Cortex of kidney (tissue), 1 donor: ENCODE data around the gene COG1.

Experiments used
- DNase-seq: peaks from one replicate; lab custom pipeline; 2025; lab: John Stamatoyannopoulos, UW

The COG1 gene

DNA sequence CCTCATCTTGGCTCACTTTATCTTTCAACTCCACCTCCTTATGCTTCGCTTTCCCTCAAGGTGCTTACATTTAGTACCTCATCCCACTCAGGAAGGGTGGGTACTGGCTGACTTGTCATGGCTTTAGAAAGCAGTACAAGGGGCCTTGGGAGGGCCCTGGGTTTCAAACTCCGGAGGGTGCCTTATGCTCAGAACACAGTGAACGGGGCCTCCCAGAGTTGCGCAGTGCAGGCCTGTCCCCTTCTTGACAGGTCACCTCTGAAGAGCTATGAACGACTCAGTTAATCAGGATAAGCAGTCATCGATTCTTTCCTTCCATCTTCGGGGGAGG lies 6.0 kb downstream of the COG1 start:
- no peak for DNase-seq

DNA sequence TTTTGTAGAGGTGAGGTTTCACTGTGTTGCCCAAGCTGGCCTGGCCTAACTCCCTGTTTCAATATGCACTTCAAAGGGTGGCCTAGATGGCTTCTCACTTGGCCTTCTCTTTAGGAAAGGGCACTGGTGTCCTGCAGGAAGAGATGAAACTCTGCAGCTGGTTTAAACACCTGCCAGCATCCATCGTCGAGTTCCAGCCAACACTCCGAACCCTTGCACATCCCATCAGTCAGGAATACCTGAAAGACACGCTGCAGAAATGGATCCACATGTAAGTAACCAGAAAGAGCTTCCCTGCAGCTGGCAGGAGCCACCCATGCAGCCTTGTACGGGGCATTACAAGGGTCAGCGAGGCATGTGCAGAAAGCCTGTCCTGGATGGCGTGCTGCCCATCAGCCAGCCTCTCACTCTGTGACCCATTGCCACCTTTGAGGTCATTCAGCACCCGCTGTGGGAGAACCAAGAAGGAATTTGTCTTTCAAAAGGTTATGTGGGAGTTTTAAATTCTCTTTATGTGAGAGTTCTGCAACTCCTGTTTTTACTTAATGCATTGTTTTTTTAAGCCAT lies 7.0 kb downstream of the COG1 start:
- DNase-seq: no peak

DNA sequence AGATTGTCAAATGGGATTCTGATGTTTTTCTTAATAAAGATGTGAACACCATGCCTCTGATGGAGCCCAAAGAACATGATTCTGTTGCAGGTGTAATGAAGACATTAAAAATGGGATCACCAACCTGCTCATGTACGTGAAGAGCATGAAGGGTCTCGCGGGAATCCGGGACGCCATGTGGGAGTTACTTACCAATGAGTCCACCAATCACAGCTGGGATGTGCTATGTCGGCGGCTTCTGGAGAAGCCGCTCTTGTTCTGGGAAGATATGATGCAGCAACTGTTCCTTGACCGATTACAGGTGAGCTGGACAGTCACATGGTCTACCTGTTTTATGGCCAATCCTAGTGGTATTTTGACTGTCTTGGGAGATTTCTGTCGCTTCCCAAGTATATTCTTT lies 7.6 kb downstream of the COG1 start:
- no peak for DNase-seq

DNA sequence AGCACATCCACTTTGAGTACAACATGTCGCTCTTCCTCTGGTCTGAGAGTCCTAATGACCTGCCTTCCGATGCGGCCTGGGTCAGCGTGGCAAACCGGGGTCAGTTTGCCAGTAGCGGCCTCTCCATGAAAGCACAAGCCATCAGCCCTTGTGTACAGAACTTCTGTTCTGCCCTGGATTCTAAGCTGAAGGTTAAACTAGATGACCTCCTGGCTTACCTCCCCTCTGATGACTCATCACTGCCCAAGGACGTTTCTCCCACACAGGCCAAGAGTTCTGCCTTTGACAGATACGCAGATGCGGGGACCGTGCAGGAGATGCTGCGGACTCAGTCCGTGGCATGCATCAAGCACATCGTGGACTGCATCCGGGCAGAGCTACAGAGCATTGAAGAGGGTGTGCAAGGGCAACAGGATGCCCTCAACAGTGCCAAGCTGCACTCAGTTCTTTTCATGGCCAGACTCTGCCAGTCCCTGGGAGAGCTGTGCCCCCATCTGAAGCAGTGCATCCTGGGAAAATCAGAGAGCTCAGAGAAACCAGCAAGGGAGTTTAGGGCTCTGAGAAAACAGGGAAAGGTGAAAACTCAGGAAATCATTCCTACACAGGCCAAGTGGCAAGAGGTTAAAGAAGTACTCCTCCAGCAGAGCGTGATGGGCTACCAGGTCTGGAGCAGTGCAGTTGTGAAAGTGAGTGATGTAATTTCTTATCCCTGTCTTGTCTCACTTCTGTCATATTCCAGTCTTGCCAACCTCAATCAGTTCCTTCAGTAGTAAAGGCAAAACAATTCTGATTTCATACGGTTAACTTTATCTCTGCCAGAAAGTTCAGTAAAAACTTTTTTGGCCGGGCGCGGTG lies 8.6 kb downstream of the COG1 start:
- no peak for DNase-seq

DNA sequence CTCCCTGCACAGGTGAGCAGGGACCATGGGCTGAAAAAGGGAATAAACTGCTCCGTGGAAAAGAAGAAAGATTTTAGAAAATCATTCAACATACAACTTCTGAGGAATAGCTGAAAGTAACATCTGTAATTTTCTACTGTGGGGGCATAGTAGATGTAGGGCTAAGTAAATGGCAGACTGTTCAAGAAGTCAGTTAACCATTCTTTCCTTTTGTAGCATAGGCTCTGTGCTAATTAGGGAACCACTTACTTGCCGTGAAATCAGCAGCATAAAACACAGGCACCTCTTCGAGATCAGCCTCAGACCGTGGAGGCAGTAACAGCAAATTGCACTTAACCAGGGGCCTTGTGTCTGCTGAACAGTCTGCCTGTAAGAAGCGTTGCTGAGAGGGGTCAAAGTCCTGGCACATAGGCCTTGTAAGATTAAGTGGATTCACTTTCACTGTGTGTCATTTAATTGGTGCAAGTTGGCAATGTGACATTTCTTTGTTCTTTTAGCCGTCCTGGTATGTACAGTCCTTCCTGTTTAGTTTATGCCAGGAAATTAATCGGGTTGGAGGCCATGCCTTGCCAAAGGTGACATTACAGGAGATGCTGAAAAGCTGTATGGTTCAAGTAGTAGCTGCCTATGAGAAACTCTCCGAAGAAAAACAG lies 10.4 kb downstream of the COG1 start:
- DNase-seq: no peak

DNA sequence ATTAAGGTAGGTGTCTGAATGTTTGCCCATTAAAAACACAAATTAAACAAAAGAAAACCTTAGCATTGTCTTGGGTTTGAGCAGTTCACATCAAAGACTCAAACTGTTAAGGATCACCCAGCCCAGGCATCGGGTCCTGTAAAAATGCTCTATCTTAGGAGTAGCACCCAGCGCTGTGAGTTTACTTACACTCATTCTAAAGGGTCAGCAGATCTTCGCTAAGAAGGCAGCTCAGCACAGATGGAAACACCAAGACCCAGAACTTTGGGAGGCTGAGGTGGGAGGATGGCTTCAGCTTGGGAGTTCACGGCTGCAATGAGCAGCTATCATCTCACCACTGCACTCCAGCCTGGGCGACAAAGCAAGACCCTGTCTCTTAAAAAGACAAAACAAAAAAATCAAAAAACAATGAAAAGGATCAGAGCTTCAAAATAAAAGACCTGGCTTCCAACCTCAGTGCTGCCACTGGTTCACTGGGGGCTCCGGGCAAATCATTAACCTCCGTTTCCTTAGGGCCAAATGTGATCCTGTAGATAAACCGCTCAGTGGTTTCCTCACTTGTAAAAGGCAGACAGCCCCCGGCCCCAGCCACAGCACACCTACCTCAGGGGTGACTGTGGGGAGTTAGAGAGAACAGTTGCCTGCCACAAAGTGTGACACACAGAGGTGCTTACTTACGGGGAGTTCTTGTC lies 11.1 kb downstream of the COG1 start:
- no peak for DNase-seq

DNA sequence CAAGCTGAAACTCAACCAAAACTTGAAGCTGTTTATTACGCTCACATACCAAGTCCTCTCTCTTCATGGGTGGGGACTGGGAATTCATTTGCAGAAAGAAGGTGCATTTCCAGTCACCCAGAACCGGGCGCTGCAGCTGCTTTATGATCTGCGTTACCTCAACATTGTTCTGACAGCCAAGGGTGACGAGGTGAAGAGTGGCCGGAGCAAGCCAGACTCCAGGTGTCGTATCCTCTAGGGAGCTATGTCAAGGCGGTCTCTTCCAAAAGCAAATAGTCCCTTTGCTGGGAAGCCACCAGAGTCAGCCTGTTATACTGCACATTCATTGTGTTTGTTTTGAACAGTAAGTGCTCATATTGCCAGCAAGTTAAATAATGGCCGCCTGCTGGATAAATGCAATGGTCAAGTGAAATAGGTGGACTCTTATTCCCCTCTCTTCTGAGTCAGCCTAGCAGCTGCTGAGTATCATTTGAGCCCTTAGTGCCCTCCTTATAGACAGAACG lies 12.7 kb downstream of the COG1 start:
- DNase-seq: no peak

DNA sequence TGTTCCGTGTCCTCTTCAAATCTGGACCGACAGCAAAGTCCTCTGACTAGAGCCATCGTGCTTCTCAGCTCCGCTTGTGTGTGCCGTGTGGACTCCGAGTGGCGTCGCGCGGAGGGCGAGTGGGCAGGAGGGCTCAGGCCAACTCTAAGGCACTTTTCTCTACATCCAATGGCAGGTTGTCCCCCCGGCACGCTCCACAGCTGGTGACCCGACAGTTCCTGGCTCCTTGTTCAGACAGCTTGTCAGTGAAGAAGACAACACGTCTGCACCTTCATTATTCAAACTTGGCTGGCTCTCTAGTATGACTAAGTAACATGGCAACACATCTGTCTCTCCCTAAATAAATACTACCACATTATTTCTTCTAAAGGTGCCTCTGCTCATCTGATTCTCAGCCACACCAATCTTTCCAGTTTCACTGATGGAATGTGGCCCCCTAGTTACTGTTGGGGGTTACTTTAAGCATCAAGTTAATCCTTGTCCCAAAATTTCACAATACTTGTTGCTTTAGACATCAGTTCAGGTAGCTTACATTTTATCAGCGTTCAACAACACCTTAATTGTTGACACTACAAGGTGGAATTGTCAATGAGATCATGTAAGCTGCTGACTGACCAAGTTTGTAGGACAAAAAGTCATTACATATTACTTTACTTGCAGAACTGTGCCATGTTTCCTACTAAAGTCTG lies 15.4 kb downstream of the COG1 start:
- DNase-seq: no peak

DNA sequence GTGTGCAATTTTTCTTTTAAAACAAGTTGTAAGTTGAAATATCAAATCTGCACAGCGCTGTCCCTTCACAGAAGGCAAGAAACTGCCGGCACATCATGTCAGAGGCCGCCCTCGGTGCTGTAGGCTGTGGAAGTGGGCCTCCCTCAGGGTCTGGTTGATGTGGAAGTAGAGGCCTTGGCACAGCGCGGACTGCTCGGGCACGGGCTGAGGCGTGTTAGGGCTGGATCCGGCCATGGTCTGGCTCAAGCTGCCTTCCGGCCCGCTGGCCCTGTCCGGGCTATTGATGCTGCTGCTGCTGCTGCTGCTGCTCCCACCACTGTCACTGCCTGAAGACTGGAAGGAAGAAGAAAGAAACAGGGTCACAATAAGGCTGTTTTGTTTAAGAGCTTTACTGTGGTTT lies 16.6 kb downstream of the COG1 start:
- DNase-seq: no peak

DNA sequence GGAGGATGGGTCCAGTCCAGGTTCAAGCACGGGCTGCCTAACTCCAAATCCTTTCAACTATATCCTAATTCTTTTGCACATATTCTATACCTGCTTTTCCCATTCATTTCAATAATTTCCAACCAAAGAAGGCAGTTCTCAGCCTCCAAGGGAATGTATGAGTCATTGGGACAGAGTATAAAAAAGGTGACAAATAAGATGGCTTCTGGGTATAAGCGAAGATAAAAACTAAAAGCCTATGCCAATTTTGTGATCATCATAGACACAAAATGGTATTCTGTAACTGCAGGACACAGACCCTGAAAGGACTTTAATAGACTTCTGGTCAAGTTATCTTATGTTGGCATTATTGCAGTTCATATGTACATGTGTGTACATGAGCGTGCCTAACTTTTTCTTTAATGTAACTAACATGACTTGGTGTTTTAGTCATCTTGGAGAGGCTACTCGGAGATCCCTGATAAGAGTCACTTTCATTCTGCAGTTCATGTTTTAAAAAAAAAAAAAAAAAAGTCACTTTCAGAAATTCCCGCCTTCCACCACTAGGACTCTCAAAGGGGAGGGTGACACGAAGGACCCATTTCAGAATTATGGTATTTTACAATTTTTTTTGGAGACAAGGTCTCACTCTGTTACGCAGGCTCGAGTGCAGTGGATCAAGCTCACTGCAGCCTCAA lies 17.3 kb downstream of the COG1 start:
- DNase-seq: no peak

DNA sequence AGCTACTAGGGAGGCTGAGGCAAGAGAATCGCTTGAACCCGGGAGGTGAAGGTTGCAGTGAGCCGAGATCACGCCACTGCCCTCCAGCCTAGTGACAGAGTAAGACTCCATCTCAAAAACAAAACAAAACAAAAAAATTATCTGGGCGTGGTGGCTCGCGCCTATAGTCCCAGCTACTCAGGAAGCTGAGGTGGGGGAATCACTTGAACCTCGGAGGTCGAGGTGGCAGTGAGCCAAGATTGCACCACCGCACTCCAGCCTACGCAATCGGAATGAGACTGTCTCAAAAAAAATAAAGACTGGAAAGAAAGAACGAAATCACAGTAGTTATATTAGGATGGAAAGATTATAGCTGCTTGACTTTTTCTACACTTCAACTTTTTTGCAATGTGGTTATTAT lies 18.9 kb downstream of the COG1 start:
- DNase-seq: no peak

DNA sequence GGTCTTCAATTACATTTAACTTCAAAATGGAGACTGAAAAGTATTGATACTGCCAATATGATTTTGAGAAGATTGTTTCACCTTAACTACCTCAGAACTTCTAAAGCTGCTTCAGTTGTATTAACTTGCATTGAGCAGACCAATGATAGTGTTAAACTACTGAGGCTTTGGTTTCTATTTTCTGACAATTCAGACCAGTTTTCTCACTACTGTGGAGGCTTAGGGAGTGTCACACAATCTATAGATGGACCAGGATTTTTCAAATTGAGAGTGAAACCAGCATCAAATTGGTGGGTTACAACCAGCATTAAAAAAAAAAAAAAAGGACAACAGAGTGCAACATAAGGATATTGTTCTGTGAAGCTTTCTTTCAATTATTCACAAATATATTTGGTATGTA lies 21.2 kb downstream of the COG1 start:
- no peak for DNase-seq

DNA sequence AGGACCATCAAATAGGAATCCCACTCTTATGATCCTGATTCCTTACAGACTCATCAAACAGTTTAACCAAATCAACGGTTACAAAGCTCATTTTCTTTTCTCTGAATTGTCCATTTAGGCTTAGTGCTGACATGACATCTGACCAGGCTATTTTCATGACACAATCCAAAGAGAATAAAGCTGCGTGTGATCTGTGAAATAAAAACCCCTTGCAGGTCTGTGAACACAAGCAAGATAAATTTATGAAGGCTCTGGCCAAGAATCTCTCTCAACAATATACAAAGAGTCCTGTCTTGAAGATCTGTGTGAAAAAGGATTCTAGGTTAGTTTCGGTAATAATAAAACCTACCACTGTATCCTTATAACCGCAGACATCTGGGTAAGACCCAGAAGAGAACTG lies 22.0 kb downstream of the COG1 start:
- DNase-seq: no peak

DNA sequence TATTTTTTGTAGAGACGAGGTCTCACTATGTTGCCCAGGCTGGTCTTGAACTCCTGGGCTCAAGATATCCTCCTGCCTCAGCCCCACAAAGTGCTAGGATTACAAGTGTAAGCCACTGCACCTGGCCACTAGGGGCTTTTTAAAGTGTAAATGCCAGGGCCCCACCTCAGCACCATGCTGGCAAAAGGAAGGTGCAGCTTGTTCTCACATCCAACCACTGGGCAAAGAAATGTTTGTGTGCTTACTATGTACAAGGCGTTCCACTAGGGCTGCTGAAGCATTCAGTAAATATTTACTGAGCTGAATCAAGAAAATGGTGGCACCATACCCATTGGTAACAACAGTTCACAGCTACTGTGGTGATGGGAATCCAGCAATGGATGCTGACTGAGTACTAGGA lies 22.6 kb downstream of the COG1 start:
- no peak for DNase-seq

DNA sequence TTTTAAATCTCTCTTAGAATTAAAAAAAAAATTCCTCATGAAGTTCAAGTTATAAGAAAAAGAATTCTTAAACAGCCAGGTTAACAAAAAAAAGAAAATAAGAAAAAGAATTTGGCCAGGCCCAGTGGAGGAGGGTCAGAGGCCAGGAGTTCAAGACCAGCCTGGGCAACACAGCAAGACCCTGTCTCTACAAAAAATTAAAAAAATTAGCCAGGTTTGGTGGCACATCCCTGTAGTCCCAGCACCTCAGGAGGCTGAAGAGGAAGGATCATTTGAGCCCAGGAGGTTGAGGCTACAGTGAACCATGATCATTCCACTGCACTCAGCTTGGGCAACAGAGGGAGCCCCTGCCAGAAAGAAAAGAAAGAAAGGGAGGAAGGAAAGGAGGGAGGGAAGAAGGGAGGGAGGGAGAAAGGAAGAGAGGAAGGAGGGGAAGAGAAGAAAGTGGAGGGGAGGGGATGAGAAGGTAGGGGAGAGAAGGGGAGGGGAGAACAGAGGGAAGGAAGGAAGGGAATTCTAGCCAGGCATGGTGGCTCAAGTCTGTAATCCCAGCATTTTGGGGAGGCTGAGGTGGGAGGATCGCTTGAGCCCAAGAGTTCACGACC lies 30.9 kb downstream of the COG1 start:
- DNase-seq: no peak

DNA sequence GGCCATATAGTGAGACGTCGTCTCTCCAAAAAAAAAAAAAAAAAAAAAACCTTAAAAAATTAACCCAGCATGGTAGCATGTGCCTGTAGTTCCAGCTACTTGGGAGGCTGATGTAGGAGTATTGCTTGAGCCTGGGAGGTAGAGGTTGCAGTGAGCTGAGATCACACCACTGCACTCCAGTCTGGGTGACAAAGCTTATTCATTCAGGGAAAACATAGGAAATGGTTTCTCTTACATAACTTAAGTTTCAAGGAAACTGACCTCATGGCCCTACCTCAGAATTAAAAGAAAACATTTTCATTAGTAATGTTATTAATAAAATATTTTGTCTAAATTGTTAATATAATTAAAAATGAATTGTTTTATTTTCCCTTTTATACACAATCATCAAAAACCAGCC lies 31.4 kb downstream of the COG1 start:
- no peak for DNase-seq

DNA sequence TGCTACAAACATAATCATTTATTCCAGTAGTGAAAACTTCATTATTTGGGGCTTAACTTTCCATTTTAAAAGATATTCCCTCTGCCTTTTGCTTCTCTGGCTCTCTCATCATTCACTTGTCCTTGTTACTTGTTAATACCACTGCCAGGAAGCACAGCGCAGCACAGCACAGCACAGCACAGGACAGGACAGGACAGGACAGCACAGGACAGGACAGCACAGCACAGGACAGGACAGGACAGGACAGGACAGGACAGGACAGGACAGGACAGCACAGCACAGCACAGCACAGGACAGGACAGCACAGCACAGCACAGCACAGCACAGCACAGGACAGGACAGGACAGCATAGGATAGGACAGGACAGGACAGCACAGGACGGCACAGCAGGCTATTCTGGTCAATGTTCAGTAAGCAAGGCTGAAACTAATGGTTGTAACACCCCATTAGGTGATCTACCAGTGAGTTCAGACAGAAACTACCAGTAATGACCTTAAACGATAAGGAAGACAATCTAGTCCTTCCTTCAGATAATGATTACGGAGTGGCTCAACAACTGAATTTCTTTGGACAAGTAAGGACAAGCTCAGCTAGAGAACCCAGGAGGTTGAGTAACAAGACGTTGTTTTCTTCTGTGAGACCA lies 31.9 kb downstream of the COG1 start:
- DNase-seq: no peak

DNA sequence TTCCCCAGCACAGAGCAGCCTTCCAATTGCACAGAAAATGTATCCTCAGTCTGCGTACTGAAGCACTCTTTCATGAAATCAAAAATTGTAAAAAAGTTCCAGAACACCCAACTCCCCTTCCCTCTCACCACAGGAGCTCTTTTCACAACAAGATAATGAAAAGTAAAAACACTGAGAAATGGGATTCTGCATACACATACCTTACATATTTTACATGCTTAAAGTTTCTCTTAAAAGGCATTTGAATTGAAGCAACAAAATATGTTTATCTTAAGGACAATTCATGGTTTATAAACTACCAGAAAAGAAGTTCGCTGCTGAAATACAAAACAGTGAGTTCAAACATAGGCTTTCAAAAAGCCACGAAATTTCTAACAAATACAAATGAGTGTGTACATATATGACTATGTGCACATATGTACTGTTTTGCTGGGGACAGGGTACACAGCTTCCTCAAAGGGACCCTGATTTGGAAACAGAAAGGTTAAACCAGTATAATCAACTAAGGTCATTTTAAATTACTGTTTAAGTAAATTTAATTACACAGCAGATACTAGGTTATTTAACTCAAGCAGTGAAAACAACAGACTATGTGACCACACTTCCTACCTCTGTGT lies 33.8 kb downstream of the COG1 start:
- no peak for DNase-seq

DNA sequence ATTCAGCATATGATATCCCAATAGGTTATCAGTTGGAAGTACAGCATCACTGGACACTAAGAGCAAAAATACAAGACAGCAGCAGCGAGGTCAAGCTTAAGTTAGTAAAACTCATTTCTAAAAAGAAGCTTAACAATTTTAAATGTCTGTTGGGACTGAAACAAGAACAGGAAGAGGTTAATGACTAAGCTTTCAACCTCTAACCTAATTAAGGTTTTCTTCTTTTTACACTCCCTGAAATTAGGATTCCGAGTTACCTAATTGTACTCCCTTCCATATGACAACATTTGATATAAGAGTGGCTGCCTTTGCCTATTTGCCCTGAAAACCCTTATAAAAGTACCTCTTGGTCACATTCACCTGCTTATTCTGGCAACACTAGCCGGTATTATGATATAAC lies 34.5 kb downstream of the COG1 start:
- DNase-seq: no peak

DNA sequence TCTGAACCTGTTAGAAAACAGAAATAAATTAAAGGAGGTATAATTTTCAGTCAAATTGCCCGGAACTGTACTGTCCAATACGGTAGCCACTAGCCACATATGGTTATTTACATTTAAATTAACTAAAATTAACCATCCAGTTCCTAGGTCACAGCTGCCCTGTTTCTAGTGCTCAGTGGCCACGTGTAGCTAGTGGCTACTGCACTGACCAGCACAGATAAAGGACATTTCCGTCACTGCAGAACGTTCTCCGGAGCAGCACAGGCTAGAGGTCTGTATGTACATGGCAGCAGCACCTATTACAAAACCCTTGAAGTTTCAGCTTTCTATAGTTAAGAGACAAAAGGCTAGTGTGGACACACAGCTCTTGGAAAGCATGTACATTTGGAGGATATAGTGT lies 35.1 kb downstream of the COG1 start:
- no peak for DNase-seq
